Neural cell (in vitro differentiated cells): ENCODE data around the gene TSC22D3.

Source experiments
- CTCF ChIP-seq: fragments of 450-650 bp; IDR thresholded peaks from 2 replicates; pipeline ENCODE4 v1.5.1; 2014; ENCODE audit warnings: antibody characterized with exemption, mild to moderate bottlenecking, moderate library complexity; ENCODE audit not compliant: poor library complexity, severe bottlenecking
- EP300 ChIP-seq: fragments of 450-650 bp; conservative IDR thresholded peaks from 2 replicates; pipeline ENCODE4 v1.6.1; 2014; ENCODE audit warnings: antibody characterized with exemption, mild to moderate bottlenecking, moderate library complexity; ENCODE audit not compliant: poor library complexity, severe bottlenecking
- MXI1 ChIP-seq: fragments of 450-650 bp; conservative IDR thresholded peaks from 2 replicates; pipeline ENCODE4 v1.6.1; 2014; ENCODE audit warnings: antibody characterized with exemption, mild to moderate bottlenecking; ENCODE audit not compliant: poor library complexity, severe bottlenecking
- POLR2AphosphoS5 ChIP-seq: IDR thresholded peaks from 2 replicates; pipeline ENCODE4 v1.6.1; 2012
- RAD21 ChIP-seq: fragments of 450-650 bp; conservative IDR thresholded peaks from 2 replicates; pipeline ENCODE4 v1.6.1; 2014; ENCODE audit warnings: antibody characterized with exemption, mild to moderate bottlenecking, moderate library complexity
- TAF1 ChIP-seq: IDR thresholded peaks from 2 replicates; pipeline ENCODE4 v1.6.1; 2012; ENCODE audit warnings: low read depth

GRCh38 chrX:107744868-107745267 is 30.7 kb downstream of the TSC22D3 start:
- TF ChIP-seq CTCF (no peak), POLR2AphosphoS5 (no peak), TAF1 (no peak), MXI1 (no peak), RAD21 (no peak), EP300 (no peak)
